GM23338 (cell line): Measurements from ENCODE around the gene GSX1. TPM values are rescaled to one million over a fixed set of nuclear protein-coding genes. Genes with fewer than 3 reads are reported as not detected.

Experiments
- ATAC-seq: fragments of 200-7000 bp; cut with Tn5 transposase; 3 replicates; pipeline ENCODE4 v1.9.1; 2020
- DNase-seq: peaks from one replicate; pipeline ENCODE4 v3.0.0-alpha.2; 2015; ENCODE audit warnings: low spot score
- H2AFZ ChIP-seq: fragments of 200-600 bp; sonication (generic); 2 replicates; pipeline ENCODE4 v1.8.0; 2016; ENCODE audit warnings: antibody characterized with exemption, mild to moderate bottlenecking, moderate library complexity
- H3F3A ChIP-seq: fragments of 200-600 bp; sonication (generic); replicated peaks from 2 replicates; pipeline ENCODE4 v1.8.0; 2017; ENCODE audit warnings: antibody characterized with exemption, mixed run types, low read depth
- H3K27ac ChIP-seq: fragments of 200-600 bp; sonication (generic); 2 replicates; pipeline ENCODE4 v1.6.1; 2016; ENCODE audit warnings: low read depth
- H3K27me3 ChIP-seq: fragments of 200-600 bp; sonication (generic); 2 replicates; pipeline ENCODE4 v1.8.0; 2016; ENCODE audit warnings: mild to moderate bottlenecking, mixed run types, moderate library complexity; ENCODE audit not compliant: insufficient read depth
- H3K36me3 ChIP-seq: fragments of 200-600 bp; sonication (generic); 2 replicates; pipeline ENCODE4 v1.8.0; 2016; ENCODE audit warnings: mild to moderate bottlenecking; ENCODE audit not compliant: insufficient read depth
- H3K4me1 ChIP-seq: fragments of 200-600 bp; sonication (generic); 2 replicates; pipeline ENCODE4 v1.8.0; 2016; ENCODE audit warnings: mild to moderate bottlenecking, moderate library complexity; ENCODE audit not compliant: insufficient read depth
- H3K4me2 ChIP-seq: fragments of 200-600 bp; sonication (generic); 2 replicates; pipeline ENCODE4 v1.7.1; 2017; ENCODE audit warnings: mixed run types
- H3K4me3 ChIP-seq: fragments of 200-600 bp; sonication (generic); 2 replicates; pipeline ENCODE4 v1.6.1; 2016; ENCODE audit warnings: mixed run types
- H3K79me2 ChIP-seq: fragments of 200-600 bp; sonication (generic); replicated peaks from 2 replicates; pipeline ENCODE4 v1.8.0; 2017; ENCODE audit warnings: mild to moderate bottlenecking; ENCODE audit not compliant: insufficient read depth
- H3K9me2 ChIP-seq: fragments of 200-600 bp; sonication (generic); 2 replicates; pipeline ENCODE4 v1.8.0; 2017; ENCODE audit not compliant: insufficient read depth
- H4K20me1 ChIP-seq: fragments of 200-600 bp; sonication (generic); replicated peaks from 2 replicates; pipeline ENCODE4 v1.8.0; 2017; ENCODE audit warnings: mild to moderate bottlenecking; ENCODE audit not compliant: insufficient read depth
- H3K27ac Mint-ChIP-seq: 2 replicates; pipeline ENCODE4 v1.8.0; 2020; ENCODE audit warnings: inconsistent platforms, mild to moderate bottlenecking, moderate library complexity, mixed read lengths
- H3K27me3 Mint-ChIP-seq: 3 replicates; pipeline ENCODE4 v1.8.0; 2022; ENCODE audit warnings: low read depth, mild to moderate bottlenecking, moderate library complexity, mixed read lengths, inconsistent platforms; ENCODE audit not compliant: insufficient read depth, poor library complexity
- H3K36me3 Mint-ChIP-seq: 3 replicates; pipeline ENCODE4 v1.8.0; 2021; ENCODE audit warnings: low read depth, mild to moderate bottlenecking, inconsistent platforms, moderate library complexity, mixed read lengths
- H3K4me1 Mint-ChIP-seq: 3 replicates; pipeline ENCODE4 v1.8.0; 2020; ENCODE audit warnings: mild to moderate bottlenecking, inconsistent platforms, mixed read lengths
- H3K4me3 Mint-ChIP-seq: 3 replicates; pipeline ENCODE4 v1.8.0; 2021; ENCODE audit warnings: moderate library complexity, mild to moderate bottlenecking, inconsistent platforms, mixed read lengths
- H3K9me3 Mint-ChIP-seq: 3 replicates; pipeline ENCODE4 v1.8.0; 2020; ENCODE audit warnings: moderate library complexity, mild to moderate bottlenecking, inconsistent platforms, mixed read lengths
- CREB1 ChIP-seq: fragments of 250-450 bp; sonication (Bioruptor Pico); IDR thresholded peaks from 2 replicates; pipeline ENCODE4 v1.5.0; 2020; ENCODE audit warnings: low read depth, mild to moderate bottlenecking, moderate library complexity
- CTCF ChIP-seq, 2 experiments: fragments of 200-600 bp in 1 of 2; sonication (generic) in 1 of 2; conservative IDR thresholded peaks; 2 replicates each; pipeline versions ENCODE4 v1.5.1 to v1.6.1; 2016 to 2017; ENCODE audit warnings: antibody characterized with exemption in 2 of 2, low read depth in 2 of 2, mild to moderate bottlenecking in 2 of 2, moderate library complexity in 1 of 2
- ETS1 ChIP-seq: IDR thresholded peaks from 2 replicates; pipeline ENCODE4 v1.6.1; 2016; ENCODE audit warnings: antibody characterized with exemption
- EZH2 ChIP-seq: fragments of 200-600 bp; sonication (generic); IDR thresholded peaks from one replicate; pipeline ENCODE4 v1.8.0; 2017; ENCODE audit warnings: antibody characterized with exemption, mild to moderate bottlenecking, low read depth; ENCODE audit not compliant: unreplicated experiment
- EZH2phosphoT487 ChIP-seq: fragments of 200-600 bp; sonication (generic); IDR thresholded peaks from one replicate; pipeline ENCODE4 v1.8.1; 2018; ENCODE audit warnings: antibody characterized with exemption; ENCODE audit not compliant: unreplicated experiment
- JUNB ChIP-seq: IDR thresholded peaks from one replicate; pipeline ENCODE4 v1.6.1; 2016; ENCODE audit warnings: antibody characterized with exemption; ENCODE audit not compliant: unreplicated experiment
- NANOG ChIP-seq: IDR thresholded peaks from 2 replicates; pipeline ENCODE4 v1.6.1; 2016; ENCODE audit warnings: antibody characterized with exemption, borderline replicate concordance
- POLR2AphosphoS5 ChIP-seq: IDR thresholded peaks from 2 replicates; pipeline ENCODE4 v1.6.1; 2016; ENCODE audit warnings: antibody characterized with exemption, low read depth
- REST ChIP-seq: IDR thresholded peaks from one replicate; pipeline ENCODE4 v1.6.1; 2018; ENCODE audit warnings: antibody characterized with exemption; ENCODE audit not compliant: unreplicated experiment
- STAT1 ChIP-seq: IDR thresholded peaks from one replicate; pipeline ENCODE4 v1.6.1; 2016; ENCODE audit warnings: antibody characterized with exemption; ENCODE audit not compliant: unreplicated experiment
- ZNF114 ChIP-seq: fragments of 250-450 bp; sonication (Bioruptor Pico); IDR thresholded peaks from 2 replicates; pipeline ENCODE4 v1.5.0; 2020; ENCODE audit warnings: mild to moderate bottlenecking, moderate library complexity
- ZNF331 ChIP-seq: fragments of 250-450 bp; sonication (Bioruptor Pico); IDR thresholded peaks from 2 replicates; pipeline ENCODE4 v1.5.0; 2020; ENCODE audit warnings: low read depth, mild to moderate bottlenecking, moderate library complexity
- polyA plus RNA-seq: library from polyadenylated mRNA; unstranded; fragments of >200 nt; fragmentation: Nextera tagmentation; extraction: Ambion mirVana; gene quantifications from 2 replicates; pipeline ENCODE4 v1.2.1, GENCODE V29; 2016
- total RNA-seq: library from RNA; depleted of rRNA; stranded (reverse); fragments of >200 nt; shearing (Covaris generic); gene quantifications from 2 replicates; pipeline ENCODE4 v1.2.3, GENCODE V29; 2014

The GSX1 gene
- total and polyA plus RNA-seq, 2 experiments from 2014 or later, result not detected

GRCh38 chr13:27775943-27776342, 16.3 kb upstream of the GSX1 start (continued):
- no peak for TF ChIP-seq REST
- no peak for TF ChIP-seq EZH2phosphoT487
- no peak for TF ChIP-seq NANOG

- DNase-seq (no peak), ATAC-seq (no peak)
- peaks cover 5% of the 10 kb centered on the region for H3K4me1 ChIP-seq
- TF ChIP-seq EZH2 (no peak), CTCF (conservative IDR thresholded peaks at IDR 0.05; ENCODE audit: low read depth in 2 of 2) (no peak), NANOG (no peak), ZNF114 (CRISPR knock-in tag) (no peak), STAT1 (no peak), POLR2AphosphoS5 (no peak), CREB1 (CRISPR knock-in tag) (no peak), JUNB (no peak), EZH2phosphoT487 (no peak), ZNF331 (CRISPR knock-in tag) (no peak), REST (no peak), ETS1 (no peak)
These were observed 10.1 kb upstream of the GSX1 start for GRCh38 chr13:27782151-27782550.

More at GRCh38 chr13:27782151-27782550, 10.1 kb upstream of the GSX1 start:
- Histone ChIP-seq H3K9me2 (no peaks in the 10 kb centered on the region), H3K27ac (no peak overlapping the region), H3F3A (no peaks in the 10 kb centered on the region), H3K36me3 (no peaks in the 10 kb centered on the region), H3K27me3 (peaks cover 65% of the 10 kb centered on the region), H3K4me3 (no peak overlapping the region), H3K4me2 (no peak overlapping the region), H4K20me1 (no peaks in the 10 kb centered on the region; the same call in 1 of the 2 replicates), H2AFZ (0 out of 2 replicates have a peak overlapping the region, but pooled peaks have one; percentile 80), H3K79me2 (no peaks in the 10 kb centered on the region)
- Mint-ChIP-seq H3K36me3 (no peaks in the 10 kb centered on the region), H3K4me1 (peaks cover 19% of the 10 kb centered on the region; the same call in 2 of the 3 replicates), H3K27me3 (peaks cover 18% of the 10 kb centered on the region), H3K4me3 (no peak overlapping the region), H3K9me3 (no peaks in the 10 kb centered on the region), H3K27ac (no peak overlapping the region)
